ENCODE data around the gene PLEKHA6. TPM values are rescaled to one million over a fixed set of nuclear protein-coding genes. Genes with fewer than 3 reads are reported as not detected.

PLEKHA6 gene
- total RNA-seq, 1 donor from 2014 or later: 1.5 TPM

DNA sequence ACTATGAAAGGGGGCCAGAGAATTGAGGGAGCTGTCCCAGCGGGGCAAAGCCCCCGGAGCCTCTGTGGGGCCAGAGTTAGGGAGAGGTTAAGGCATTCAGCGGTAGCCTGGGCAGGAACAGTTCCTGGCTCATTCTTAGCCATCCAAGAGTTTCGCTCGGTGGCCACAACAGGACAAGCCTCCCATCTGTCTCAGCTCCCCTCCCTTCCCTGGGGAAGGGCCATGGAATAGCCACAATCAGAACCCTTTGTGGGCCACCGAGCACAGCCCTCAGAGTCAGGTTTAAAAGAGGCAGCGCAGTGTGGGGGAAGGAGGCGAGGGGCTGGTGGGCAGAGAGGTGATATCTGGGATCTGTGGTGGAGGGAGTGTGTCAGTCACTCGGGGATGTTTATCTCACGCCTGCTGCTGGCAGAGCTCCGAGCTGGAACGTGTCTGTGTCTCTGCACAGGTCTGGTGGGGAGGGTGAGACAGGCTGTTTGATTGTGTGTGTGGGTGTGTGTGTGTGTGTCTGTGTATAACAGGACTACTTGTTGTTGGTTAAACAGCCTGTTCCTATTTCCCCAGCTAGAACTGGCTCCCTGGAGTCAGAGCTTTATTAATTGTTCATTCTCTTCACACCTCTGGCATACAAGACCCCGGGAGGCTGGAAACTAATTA lies 96.3 kb downstream of the PLEKHA6 start:
- peak; percentile 27 to 55 for DNase-seq (ENCODE audit: low read depth in 2 of 2)

DNA sequence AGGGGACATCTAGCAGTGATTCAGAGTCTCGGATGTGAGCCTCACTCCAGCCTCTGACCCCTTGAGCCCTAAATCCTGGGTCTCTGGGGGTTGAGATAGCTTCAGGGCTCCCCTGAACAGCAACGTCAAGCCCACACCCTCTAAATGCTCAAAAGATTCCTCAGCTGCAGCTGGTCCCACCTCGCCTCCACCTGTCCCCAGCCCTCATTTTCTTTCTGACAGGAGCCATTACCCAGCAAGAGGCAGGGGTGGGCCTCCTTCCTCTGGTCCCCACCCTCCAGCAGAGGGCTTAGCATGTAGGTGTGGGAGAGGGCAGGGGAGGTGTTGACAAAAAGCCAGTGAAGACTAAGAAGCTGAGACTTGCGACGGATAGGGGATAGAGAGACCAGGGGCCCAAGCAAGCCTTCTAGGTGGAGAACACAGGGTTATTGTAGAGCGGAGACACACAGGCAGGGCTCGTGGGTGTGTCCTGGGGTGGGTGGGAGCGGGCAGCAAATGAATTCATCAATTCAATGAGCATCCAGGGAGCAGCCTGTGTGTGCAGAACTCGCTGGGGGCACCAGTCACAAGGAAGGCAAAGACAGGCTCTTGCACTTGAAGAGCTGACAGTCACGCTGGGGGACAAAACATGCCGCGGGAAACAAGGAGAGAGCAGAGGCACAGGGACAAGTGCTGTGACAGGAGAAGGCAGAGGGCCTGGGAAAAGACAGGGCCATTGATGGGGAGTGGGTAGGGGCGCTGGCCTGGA lies 97.0 kb downstream of the PLEKHA6 start:
- no peak for DNase-seq (ENCODE audit: low read depth in 2 of 2)

DNA sequence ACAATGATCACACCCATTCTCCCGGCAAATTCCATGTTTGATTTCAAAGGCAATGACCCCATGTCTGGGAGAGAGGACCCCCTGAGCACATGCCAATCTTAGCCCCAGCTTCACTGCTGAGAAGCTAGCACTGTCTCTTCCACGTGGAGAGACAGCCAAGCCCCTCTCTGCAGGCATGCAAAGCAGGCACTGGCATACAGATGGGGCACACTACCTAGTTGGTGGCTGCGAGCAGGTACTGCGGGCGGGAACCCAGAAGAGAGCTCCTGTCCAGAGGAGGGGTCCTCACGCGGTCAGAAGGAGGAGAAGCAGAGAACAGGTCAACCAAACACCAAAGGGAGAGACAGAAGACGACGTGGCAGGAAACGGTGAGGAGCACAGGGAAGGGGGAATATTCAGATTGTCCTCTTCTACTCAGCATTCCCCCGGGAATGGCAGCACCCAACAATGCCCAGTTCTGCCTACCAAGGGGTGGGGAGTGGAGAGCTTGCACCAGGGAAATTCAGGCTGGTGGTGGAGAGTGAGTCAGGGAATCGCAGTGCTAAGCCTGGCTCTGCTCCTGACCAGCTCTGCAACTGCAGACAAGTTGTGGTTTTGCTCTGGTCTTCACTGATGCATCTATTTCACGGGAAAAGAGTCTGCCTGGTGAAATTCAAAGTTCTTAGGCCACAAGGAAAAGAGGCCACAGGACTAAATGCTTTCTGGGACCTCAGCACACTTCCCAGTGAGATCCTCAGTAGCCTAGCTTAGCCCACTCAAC lies 97.8 kb downstream of the PLEKHA6 start:
- no peak for DNase-seq (ENCODE audit: low read depth in 2 of 2)

DNA sequence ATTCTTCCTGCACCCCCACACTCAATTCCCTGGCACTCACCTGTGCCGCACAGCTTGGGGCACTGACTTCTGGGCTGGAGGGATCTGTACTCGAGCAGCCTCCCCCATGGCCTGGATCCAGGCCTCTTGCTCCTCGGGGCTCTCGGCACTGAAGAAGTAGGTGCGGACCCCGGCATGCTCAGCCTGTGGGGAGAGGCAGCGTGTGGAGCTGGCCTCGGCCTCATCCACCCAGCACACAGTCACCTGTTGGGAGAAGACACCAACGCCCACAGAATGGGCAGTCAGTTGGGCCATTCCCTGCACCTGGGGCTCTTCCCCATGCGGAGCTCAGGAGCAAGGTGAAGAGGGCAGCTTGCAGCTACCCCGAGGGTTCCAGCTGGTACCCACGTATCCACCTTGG lies 98.5 kb downstream of the PLEKHA6 start:
- no peak for DNase-seq (ENCODE audit: low read depth in 2 of 2)

DNA sequence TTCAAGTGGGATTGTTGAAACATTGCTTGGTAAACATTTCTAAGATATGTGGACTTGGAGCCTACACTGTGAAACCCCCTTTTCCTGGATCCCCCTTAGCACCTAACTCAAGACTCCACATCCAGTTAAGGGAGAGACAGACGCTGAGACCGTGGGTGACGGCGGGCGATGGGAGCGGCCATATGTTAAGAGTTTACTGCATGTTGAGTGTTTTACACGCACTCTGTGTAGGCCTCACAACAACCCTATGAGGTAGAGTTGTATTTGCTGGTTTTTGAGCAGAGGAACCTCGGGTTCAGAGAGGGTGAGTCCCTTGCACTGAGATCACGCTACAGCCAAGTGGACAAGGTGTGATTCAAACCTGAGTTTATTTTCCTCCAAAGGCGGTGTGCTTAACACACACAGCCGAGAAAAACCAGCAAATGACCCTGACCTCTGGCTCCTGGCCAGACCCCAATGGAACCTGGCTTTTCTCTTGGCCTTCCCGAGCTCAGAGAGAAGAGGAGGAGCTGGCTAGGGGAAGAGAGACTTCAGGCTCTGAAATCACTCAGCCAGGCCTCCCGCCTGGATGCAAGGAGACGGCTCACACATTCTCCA lies 99.0 kb downstream of the PLEKHA6 start:
- DNase-seq (ENCODE audit: low read depth in 2 of 2): no peak

DNA sequence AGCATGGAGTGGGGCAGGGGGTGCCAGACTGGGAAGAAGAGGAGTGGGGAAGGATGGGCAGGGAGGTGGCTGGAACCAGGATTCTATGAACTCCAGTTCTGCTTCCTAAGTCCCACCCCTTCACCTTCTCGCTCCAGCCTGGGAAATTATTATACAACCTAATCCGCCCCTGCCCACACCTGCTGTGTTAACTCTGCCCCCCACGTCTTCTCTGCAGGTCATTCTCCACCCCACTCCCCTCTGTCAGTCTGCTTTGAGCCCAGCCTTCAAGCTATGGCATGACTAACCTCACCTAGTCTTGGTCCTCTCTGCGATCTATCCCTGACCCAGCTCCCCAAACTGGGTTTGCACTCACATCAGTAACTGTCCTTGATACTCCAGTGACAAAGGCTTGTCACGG lies 99.9 kb downstream of the PLEKHA6 start:
- DNase-seq (ENCODE audit: low read depth in 2 of 2): no peak

DNA sequence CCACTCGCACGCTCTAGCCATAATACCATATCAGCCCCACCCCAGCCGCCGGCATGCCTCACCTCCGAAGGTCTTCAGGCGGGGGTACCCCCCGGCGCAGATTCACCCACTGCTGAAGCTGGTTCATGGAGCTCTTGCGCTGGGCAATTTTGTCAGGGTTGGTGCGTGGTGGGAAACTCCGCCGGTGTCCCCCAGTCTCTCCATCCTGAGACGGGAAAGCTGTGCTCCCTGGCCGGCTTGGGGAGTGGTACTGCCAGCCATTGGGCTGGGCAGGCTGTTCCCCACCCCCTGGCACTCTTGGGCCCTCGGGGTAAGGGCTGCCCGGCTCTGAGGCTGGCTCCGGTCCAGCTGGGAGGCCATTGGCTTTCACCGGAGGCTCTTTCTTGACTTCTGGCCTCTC lies 100.5 kb downstream of the PLEKHA6 start:
- DNase-seq (ENCODE audit: low read depth in 2 of 2): no peak

DNA sequence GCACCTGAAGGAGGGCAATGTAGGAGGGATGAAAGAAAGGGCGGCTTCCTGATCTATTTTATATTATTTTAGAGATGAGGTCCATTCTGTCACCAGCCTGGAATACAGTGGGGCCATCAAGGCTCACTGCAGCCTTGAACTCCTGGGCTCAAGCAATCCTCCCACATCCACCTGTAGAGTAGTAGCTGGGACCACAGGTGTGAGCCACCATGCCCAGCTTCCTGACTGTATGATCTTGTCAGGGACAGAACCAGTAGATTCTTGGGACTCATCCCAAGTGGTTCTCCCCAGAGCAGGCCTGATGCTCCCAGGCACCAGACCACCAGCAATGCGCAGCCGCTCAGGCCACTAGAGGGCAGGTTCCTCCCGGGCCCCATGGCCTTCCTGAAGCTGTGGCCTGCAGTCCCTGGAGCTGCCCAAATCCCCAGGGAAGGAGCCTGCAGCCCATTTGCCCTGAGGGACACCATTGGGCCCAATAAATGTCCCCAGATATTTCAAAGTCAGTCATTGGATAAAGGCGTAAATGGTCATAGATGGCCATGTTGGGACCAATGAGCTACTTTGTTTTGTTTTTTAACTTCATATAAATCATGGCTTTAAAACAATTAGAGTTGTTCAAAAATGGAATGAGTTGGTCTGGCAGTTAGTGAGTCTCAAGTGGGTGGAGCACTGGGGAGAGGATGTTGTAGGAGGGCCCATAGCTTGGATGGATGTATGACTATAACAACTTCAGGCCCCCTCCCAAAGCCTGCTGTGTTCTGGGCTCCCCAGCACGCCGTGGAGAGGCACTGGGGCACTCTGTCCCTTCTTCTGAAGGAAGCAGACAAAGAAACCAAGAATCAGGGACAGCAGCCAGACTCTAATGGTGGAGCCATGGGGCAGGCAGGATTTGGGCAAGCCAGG lies 101.3 kb downstream of the PLEKHA6 start:
- DNase-seq (ENCODE audit: low read depth in 2 of 2): peak; percentile 28 to 64

DNA sequence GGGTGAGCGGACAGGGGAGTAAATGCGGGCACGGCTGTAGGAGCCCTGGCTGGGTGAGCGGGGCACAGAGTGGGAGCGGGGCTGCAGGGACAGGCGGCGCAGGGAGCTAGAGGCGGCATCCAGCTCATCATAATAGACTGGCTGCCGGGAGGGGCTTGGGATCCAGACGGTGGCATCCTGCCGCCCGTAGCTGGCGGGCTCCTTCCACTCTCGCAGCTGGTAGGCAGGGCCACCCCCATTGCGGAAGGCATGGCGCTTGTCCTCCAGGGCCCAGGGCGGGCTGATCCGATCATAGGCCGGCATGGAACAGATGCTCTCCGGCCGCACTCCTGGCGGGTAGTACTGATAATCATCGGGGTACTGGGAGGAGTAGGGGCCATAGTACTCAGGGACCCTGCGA lies 102.3 kb downstream of the PLEKHA6 start:
- no peak for DNase-seq (ENCODE audit: low read depth in 2 of 2)

DNA sequence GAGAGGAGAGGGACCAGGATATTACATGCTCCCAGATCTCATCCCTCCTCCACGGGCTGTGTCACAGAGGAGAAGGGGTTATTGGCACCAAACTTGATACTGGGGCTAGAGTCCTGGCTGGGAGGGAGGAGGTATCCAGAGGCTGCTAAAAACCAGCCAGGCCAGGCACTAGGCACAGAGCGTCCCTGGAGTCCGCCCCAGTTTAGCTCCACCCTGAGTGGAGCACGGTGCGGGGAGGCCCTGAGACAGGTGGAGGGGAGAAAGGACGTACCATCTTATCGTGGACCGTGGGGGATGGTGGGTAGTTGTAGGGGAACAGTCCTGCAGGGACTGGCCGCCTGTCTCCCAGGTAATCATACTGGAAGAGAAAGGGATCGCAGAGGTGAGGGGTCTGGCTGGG lies 103.2 kb downstream of the PLEKHA6 start:
- DNase-seq (ENCODE audit: low read depth in 2 of 2): no peak

DNA sequence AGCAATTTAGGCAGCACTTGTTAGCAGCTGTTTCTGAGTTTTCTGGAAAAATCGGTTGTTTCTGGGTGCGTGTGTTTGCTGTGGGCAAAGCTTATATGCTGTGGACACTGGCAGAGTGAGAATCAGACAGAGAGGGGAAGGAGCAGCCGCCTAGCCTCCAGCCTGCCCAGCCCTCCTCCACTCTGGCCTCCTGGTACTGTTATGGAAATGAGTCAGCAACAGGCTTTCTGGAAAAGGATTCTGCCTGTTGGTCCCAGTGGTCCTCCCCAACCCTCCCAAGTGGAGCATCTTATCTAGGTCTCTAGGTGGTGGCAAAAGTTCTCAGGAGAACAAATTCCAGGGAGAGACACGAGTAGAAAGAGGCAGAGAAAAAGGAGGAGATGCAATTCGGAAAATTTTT lies 103.8 kb downstream of the PLEKHA6 start:
- no peak for DNase-seq (ENCODE audit: low read depth in 2 of 2)

DNA sequence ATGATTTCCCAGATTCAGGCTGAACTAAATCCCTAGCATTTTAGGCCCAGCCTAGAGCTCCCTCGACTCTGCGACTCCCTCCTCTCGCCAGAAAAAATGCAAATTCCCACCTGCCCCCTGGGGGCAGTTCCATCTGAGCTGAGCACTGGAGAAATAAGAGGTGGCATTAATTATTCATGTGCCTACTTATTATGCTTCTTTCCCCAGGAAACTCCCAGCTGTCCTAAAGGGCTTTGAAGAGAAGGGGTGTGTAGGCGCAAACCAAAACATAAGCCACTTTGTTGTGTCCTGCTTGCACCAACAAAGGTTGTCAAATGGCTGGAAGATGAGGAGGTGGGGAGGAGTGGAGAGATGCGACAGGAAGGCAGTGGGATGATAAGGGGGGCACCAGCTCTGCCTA lies 104.5 kb downstream of the PLEKHA6 start:
- DNase-seq (ENCODE audit: low read depth in 2 of 2): no peak

DNA sequence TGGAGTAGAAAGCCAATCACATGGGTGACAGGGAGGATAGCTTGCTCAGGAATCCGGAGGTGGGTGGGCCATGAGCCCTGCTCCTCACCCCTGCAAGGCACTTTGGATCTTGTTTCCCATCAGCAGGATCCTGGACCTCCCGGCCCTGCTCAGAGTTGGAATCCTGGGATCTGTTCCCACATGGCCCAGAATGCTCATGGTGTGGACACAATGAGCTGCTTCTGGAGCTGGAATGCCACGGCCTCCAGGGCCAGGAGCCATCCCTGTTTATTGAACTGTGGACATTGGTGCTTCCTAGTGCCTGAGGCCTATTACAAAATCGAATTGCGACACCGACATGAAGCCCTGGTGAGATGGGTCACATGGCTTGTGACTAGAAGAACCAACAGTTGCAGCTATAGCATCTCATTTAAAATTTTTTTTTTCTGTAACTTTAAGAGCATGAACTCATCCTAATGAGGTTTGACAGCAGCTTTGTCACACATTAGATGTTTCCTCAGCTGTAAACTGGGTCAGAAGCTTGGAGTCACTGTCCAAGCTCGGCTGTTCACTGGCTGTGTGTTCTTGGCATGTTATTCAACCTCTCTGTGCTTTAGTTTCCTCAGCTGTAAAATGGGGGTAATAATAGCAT lies 105.6 kb downstream of the PLEKHA6 start:
- no peak for DNase-seq (ENCODE audit: low read depth in 2 of 2)

DNA sequence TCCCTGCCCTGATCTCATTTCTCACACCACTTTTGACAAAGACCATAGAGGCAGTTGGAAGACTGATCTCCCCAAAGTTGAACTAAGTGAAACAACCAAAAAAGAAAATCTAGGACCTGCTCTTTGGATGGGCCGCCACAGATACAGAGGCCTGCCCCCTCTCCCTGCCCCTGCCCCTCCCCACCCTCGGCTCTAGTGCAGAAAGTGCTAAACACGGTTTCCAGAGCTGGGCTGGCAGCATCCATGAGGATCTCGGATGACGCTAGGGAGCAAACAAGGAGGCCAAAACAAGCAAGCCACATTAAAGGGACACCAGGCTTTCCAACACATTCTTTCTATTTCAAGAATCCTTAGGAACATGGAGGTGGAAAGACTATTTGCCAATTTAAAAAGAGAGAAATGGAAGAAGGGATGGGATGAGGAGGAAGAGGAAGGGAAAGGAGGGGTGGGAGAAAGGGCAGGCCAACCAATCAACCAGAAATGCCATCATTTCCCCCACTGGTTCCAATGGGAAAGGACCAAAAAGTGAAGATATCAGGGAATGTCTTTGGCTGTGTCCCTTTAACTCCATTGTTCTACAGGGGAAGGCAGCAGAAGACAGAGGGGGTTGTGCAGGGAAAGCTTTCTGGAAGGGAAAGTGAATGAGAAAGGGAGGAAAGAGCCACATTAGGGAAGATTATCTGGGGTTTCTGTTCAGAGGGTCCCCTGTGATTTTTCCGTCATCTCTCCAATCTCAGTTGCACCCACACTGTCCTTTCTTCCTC lies 107.6 kb downstream of the PLEKHA6 start:
- no peak for DNase-seq (ENCODE audit: low read depth in 2 of 2)

DNA sequence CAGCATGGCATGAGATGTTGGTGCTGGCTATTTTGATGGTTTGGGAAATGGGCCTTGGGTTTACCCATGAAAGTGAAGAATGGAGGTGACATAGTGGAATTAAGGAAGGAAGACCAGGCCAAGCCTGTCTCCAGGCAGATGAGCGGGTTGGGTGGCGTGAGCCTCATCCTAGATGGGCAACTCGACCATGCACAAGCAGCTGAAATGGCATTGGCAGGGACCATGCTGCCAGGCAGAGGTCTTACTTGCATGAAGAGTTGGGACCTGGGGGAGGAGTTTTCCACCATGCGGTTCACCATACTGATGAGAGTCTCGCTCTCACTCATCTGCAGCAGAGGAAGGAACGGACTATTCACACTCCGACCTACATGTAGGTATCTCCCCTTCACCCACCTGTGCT lies 108.4 kb downstream of the PLEKHA6 start:
- DNase-seq (ENCODE audit: low read depth in 2 of 2): no peak

DNA sequence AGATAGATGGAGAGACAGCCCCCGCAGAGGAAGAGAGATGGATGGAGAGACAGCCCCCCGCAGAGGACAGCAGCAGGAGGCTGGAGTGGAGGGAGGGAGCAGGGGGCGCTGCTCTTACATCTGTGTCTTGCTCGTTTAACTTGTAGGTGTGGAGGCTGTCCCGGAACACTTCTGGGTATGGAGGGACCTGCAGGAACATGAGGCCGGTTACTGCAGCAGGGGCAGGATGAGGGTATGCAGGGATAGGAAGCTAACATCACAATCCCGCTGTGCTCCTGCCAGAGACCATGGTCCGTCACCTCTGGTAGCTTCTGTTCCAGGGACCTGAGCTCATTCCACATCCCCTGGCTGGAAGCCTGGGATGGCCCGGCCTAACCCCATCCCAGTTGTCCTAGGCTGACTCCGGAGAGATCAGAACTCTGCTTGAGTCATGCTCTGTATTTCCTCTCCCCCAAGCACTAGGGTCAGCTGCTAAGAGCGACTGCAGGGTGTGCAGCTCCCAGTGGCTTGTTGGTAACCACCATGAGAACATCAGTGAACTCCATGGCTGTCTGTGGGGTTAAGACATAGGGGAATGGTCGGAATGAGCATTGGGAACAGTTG lies 109.2 kb downstream of the PLEKHA6 start:
- no peak for DNase-seq (ENCODE audit: low read depth in 2 of 2)

DNA sequence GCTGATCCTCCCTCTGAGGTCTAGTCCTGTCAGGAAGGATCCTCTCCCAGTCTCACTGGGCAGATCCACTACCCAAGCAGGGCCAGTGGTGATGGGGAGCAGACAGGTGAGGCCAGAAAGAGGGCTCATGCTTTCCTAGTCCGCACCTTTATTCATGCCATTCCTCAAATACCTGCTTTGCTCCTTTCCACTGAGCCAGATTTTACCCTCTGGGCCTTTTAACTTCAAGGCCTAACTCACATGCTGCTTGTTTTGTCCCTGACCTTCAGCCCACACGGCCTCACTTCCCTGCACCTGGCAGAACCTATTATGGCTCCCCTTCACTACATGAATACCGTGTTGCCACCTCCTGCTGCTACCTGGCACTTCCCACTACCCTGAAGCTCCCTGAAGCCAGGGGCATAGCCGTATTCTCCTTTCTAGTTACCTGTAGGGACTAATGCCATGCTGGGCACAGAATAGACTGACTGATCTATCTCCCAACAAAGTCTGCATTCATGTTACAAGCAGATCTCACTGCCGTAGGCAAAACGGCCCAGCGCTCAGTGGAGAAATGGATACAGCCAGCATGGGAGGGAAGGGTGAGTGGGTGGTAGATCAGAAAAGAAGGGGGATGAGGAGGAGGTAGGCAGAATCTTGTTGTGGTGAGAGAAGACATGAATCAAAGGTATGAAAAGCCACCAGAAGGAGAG lies 109.8 kb downstream of the PLEKHA6 start:
- DNase-seq (ENCODE audit: low read depth in 2 of 2): no peak

DNA sequence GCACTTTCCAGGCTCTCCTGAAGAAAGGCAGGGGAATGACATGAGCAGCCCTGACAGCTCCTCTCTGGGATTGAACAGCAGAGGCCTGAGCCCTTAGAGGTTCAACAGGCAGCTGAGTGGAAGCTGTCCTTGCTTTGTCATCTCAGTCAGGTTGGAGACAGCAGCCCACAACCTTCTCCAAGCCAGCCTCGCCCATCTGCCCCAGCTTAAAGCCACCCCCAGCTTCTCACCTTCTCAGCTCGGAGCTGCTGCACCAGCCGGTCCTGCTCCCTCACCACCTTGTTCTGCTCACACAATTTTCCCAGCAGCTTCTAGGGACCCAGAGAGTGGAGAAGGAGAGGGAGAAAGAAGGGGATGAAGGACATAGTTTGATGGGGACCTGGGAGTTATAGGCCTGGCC lies 110.8 kb downstream of the PLEKHA6 start:
- no peak for DNase-seq (ENCODE audit: low read depth in 2 of 2)

DNA sequence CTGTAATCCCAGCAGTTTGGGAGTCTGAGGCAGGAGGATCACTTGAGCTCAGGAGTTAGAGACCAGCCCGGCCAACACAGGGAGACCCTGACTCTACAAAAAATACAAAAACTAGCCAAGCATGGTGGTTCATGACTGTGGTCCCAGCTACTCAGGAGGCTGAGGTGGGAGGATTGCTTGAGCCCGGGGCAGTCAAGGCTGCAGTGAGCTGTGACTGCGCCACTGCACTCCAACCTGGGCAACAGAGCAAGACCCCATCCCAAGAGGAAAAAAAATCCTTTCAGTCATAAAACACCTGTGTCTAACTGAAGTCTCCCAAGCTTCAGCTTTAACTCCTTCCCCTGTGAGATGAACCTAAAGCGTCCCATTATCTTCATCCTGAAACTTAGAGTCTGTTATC lies 112.9 kb downstream of the PLEKHA6 start:
- DNase-seq (ENCODE audit: low read depth in 2 of 2): no peak
